Bronchial epithelial cell (primary cell): ENCODE results near the gene ECSIT. TPM values are rescaled to one million over a fixed set of nuclear protein-coding genes. Genes with fewer than 3 reads are reported as not detected.
"Not testable (repeated sequence)": the region's sequence is repeated elsewhere in the genome, so short reads cannot be mapped to it uniquely, and the experiment has no call there.

Experiments
- DNase-seq: peaks from one replicate; pipeline ENCODE4 v3.0.0-alpha.2; 2010; ENCODE audit warnings: low read depth
- FAIRE-seq: peaks from 2 replicates; lab custom pipeline; 2011; peaks lifted over from hg19 to GRCh38; lab: Jason Lieb, UNC
- H3K27me3 ChIP-seq: 2 replicates; pipeline ENCODE4 v1.5.1; 2011; ENCODE audit warnings: low read length; ENCODE audit not compliant: control insufficient read depth, insufficient read depth
- H3K36me3 ChIP-seq: 2 replicates; pipeline ENCODE4 v1.5.1; 2011; ENCODE audit warnings: low read length; ENCODE audit not compliant: control insufficient read depth, insufficient read depth
- H3K4me3 ChIP-seq: 2 replicates; pipeline ENCODE4 v1.5.1; 2011; ENCODE audit warnings: mild to moderate bottlenecking, low read depth, low read length, control low read depth
- CTCF ChIP-seq: IDR thresholded peaks from 2 replicates; pipeline ENCODE4 v1.5.1; 2011; ENCODE audit warnings: mild to moderate bottlenecking, moderate library complexity, low read length, control low read depth, inconsistent platforms; ENCODE audit not compliant: insufficient read depth, severe bottlenecking
- total RNA-seq: library from RNA; depleted of rRNA; stranded (reverse); fragments of >200 nt; gene quantifications from 2 replicates; pipeline ENCODE4 v1.2.1, GENCODE V29; 2014

ECSIT gene
- total RNA-seq, 1 donor from 2014 or later: 57.4 TPM

- FAIRE-seq (no peak), DNase-seq (no peak)
- TF ChIP-seq CTCF: no peak
- Histone ChIP-seq H3K27me3 (no peaks in the 10 kb centered on the region), H3K36me3 (no peaks in the 10 kb centered on the region), H3K4me3 (no peak overlapping the region)
Observed at GRCh38 chr19:11570039-11570462, 41.1 kb upstream of the ECSIT start.

GRCh38 chr19:11566164-11566563 is 37.2 kb upstream of the ECSIT start:
- no peak for DNase-seq
- FAIRE-seq: no peak
- H3K27me3 ChIP-seq: no peaks in the 10 kb centered on the region
- no peaks in the 10 kb centered on the region for H3K36me3 ChIP-seq
- TF ChIP-seq CTCF: no peak
- no peak overlapping the region for H3K4me3 ChIP-seq

DNA sequence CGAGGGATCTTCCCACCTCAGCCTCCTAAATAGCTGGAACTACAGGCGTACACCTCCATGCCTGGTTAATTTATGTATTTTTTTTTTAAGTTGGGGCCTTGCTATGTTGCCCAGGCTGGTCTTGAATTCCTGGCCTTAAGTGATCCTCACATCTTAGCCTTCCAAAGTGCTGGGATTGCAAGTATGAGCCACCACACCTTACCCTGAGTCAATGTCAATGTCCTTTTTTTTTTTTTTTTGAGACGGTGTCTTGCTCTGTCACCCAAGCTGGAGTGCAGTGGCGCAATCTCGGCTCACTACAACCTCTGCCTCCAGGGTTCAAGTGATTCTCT is 36.7 kb upstream of the ECSIT start:
- not testable (repeated sequence) for DNase-seq, FAIRE-seq, H3K36me3 ChIP-seq, H3K4me3 ChIP-seq, H3K27me3 ChIP-seq

GRCh38 chr19:11564082-11564807 is 35.3 kb upstream of the ECSIT start:
- FAIRE-seq, DNase-seq, H3K4me3 ChIP-seq, H3K36me3 ChIP-seq, H3K27me3 ChIP-seq: not testable (repeated sequence)

DNA sequence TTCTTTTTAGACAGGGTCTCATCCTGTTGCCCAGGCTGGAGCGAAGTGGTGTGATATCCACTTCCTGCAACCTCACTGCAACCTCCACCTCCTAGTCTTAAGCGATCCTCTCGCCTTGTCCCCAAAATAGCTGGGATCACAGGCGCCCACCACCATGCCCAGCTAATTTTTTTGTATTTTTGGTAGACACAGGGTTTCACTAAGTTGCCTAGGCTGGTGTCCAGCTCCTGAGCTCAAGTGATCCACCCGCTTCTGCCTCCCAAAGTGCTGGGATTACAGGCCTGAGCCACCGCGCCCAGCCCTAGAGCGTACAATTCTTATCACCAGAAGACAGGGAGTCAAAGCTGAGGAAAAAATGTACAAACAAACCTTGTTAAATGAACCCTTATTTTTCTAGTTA is 34.6 kb upstream of the ECSIT start:
- TF ChIP-seq CTCF: no peak
- FAIRE-seq (no peak), DNase-seq (no peak)
- H3K27me3 ChIP-seq: no peaks in the 10 kb centered on the region
- no peak overlapping the region for H3K4me3 ChIP-seq
- no peaks in the 10 kb centered on the region for H3K36me3 ChIP-seq

GRCh38 chr19:11560404-11561051 is 31.6 kb upstream of the ECSIT start:
- FAIRE-seq (no peak), DNase-seq (peak; percentile 67)
- peak; percentile 57 for TF ChIP-seq CTCF
- Histone ChIP-seq H3K36me3 (peaks cover 4% of the 10 kb centered on the region), H3K4me3 (no peak overlapping the region), H3K27me3 (no peaks in the 10 kb centered on the region)
